Tibial artery (tissue), 4 donors: ENCODE measurements around the gene TNC.

Experiments
- DNase-seq, 2 donors: peaks; one replicate each; pipeline ENCODE4 v3.0.0-alpha.2; 2019
- H3K27ac ChIP-seq, 2 donors: fragments of 200-600 bp; sonication (generic) in 1 of 2; 1 replicate in 1 of 2; 2 replicates in 1 of 2; pipeline ENCODE4 v1.5.1; 2018 to 2019; ENCODE audit warnings: mild to moderate bottlenecking in 1 of 2
- H3K27me3 ChIP-seq, 2 donors: fragments of 200-600 bp; sonication (generic) in 1 of 2; one replicate each; pipeline versions ENCODE4 v1.5.1 to v1.6.0; 2016 to 2019
- H3K36me3 ChIP-seq, 3 donors: fragments of 200-600 bp; sonication (generic) in 2 of 3; one replicate each; pipeline ENCODE4 v1.5.1; 2016 to 2019; ENCODE audit warnings: mild to moderate bottlenecking in 2 of 3
- H3K4me1 ChIP-seq, 4 donors: fragments of 200-600 bp; sonication (generic) in 2 of 4; 1 replicate in 3 of 4; 2 replicates in 1 of 4; pipeline ENCODE4 v1.5.1; 2016 to 2019
- H3K4me3 ChIP-seq, 2 donors: fragments of 200-600 bp; sonication (generic) in 1 of 2; 1 replicate in 1 of 2; 2 replicates in 1 of 2; pipeline ENCODE4 v1.5.1; 2018 to 2019; ENCODE audit warnings: mild to moderate bottlenecking in 2 of 2
- H3K9me3 ChIP-seq, 3 donors: fragments of 200-600 bp; sonication (generic) in 1 of 3; one replicate each; pipeline ENCODE4 v1.5.1; 2016 to 2019
- intact Hi-C: fragments of 100-400 bp; cut with DNase I; formaldehyde crosslinking; loops from one replicate; pipeline ENCODE4 v1.15.0; 2023; ENCODE audit warnings: low total_unique reads
- TF ChIP-seq, protein P1 (sequence below), 2 experiments: fragments of 200-600 bp in 1 of 2; fragments of 450-650 bp in 1 of 2; IDR thresholded peaks; one replicate each; pipeline ENCODE4 v1.5.1; 2017 to 2019; ENCODE audit warnings: antibody characterized with exemption in 2 of 2, mild to moderate bottlenecking in 1 of 2, moderate library complexity in 1 of 2

TNC gene

DNA sequence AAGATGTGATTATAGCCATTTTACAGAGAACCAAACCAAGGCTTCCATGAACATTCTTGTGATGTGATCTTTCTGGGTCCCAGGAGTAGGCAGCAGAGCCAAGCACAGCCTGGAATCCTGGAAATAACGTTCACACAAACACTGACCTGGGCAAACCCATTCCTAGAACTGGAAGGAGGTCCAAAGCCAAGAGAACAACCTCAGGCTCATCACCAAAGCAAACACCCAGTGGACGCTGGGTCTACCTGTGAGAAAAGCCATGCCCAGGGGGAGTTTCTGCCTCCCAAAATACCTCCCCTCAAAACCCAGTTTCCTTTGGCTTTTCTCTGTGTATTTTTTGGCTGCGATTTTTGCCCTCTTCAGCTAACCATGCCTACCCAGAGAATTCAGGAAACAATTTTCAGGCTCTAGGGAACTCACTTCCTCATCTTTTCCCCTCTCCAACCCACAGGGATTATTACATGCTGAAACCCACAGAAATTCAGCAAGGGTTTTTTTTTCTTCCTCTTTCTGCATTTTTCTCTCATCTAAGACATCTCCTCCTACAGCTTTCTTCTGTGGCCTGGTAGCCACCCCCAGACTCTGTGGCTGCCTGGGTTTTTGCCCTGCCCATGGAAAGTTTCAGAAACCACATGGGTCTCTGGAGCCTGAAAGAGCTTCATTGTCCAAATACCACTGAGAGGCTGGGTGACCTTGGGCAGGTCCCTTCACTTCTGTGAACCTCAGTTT is 75.0 kb downstream of the TNC start:
- TF ChIP-seq, protein P1, sequence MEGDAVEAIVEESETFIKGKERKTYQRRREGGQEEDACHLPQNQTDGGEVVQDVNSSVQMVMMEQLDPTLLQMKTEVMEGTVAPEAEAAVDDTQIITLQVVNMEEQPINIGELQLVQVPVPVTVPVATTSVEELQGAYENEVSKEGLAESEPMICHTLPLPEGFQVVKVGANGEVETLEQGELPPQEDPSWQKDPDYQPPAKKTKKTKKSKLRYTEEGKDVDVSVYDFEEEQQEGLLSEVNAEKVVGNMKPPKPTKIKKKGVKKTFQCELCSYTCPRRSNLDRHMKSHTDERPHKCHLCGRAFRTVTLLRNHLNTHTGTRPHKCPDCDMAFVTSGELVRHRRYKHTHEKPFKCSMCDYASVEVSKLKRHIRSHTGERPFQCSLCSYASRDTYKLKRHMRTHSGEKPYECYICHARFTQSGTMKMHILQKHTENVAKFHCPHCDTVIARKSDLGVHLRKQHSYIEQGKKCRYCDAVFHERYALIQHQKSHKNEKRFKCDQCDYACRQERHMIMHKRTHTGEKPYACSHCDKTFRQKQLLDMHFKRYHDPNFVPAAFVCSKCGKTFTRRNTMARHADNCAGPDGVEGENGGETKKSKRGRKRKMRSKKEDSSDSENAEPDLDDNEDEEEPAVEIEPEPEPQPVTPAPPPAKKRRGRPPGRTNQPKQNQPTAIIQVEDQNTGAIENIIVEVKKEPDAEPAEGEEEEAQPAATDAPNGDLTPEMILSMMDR (IDR thresholded peaks at IDR 0.05) = no peak
- DNase-seq = peak in 1 of 2 donors; percentile 75
- intact Hi-C loops = loop anchor here (10.0 kb wide), 1 partner anchor 102 kb away; no protein-coding TSS in a partner anchor
- H3K27ac ChIP-seq = peak overlapping the region; percentile 65 to 80
- no peaks in the 10 kb centered on the region for H3K27me3 ChIP-seq
- H3K4me1 ChIP-seq = peaks cover 0 to 54% (median 26%) of the 10 kb centered on the region in 4 donors
- no peak overlapping the region for H3K4me3 ChIP-seq
- H3K36me3 ChIP-seq = peaks cover 8 to 12% (median 10%) of the 10 kb centered on the region in 3 donors
- H3K9me3 ChIP-seq = no peaks in the 10 kb centered on the region

GRCh38 chr9:115039516-115040120 is 78.3 kb downstream of the TNC start:
- TF ChIP-seq, protein P1 (IDR thresholded peaks at IDR 0.05) = no peak
- intact Hi-C loops = loop anchor here (10.0 kb wide), 2 partner anchors 105 to 475 kb away; no protein-coding TSS in a partner anchor
- peak overlapping the region; percentile 55 to 80 for H3K27ac ChIP-seq

GRCh38 chr9:115038178-115038577 is 79.8 kb downstream of the TNC start:
- H3K9me3 ChIP-seq = no peaks in the 10 kb centered on the region
- peak overlapping the region; percentile 55 to 80 for H3K27ac ChIP-seq
- no peak for DNase-seq
- H3K36me3 ChIP-seq = peaks cover 0 to 12% (median 12%) of the 10 kb centered on the region in 3 donors
- TF ChIP-seq, protein P1 (IDR thresholded peaks at IDR 0.05) = no peak
- H3K4me3 ChIP-seq = no peak overlapping the region
- intact Hi-C loops = loop anchor here (10.0 kb wide), 1 partner anchor 477 kb away; no protein-coding TSS in a partner anchor
- peaks cover 4 to 77% (median 41%) of the 10 kb centered on the region in 4 donors for H3K4me1 ChIP-seq
- no peaks in the 10 kb centered on the region for H3K27me3 ChIP-seq

More at GRCh38 chr9:115039516-115040120, 78.3 kb downstream of the TNC start:
- Histone ChIP-seq H3K4me1 (peaks cover 4 to 84% (median 52%) of the 10 kb centered on the region in 4 donors), H3K27me3 (no peaks in the 10 kb centered on the region), H3K9me3 (no peaks in the 10 kb centered on the region), H3K36me3 (peaks cover 0 to 12% (median 10%) of the 10 kb centered on the region in 3 donors), H3K4me3 (no peak overlapping the region)
- DNase-seq = no peak

DNA sequence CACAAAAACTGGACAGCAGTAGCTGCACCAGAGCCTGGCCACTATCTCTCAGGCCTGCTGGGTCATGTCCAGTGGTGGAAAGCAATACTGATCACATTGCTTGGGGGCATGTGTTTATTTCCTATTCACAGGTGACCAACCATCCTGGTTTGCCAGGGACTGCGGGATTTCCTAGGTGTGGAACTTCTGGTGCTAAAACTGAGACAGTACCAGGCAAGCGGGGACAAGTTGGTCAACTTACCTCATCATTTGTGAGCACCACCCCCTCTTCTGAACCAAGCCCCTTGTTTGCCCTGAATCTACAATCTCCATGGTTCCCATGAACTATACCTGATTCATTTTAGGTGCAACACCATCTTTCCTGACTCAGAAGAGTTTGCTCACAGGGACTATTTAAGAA is 81.3 kb downstream of the TNC start:
- intact Hi-C loops = loop anchor here (10.0 kb wide), 1 partner anchor 478 kb away; no protein-coding TSS in a partner anchor
- peaks cover 4 to 64% (median 35%) of the 10 kb centered on the region in 4 donors for H3K4me1 ChIP-seq
- H3K4me3 ChIP-seq = no peak overlapping the region
- H3K9me3 ChIP-seq = no peaks in the 10 kb centered on the region
- H3K36me3 ChIP-seq = peaks cover 2 to 21% (median 20%) of the 10 kb centered on the region in 3 donors
- TF ChIP-seq, protein P1 (IDR thresholded peaks at IDR 0.05) = no peak
- DNase-seq = no peak
- no peaks in the 10 kb centered on the region for H3K27me3 ChIP-seq
- peak overlapping the region; percentile 74 to 80 for H3K27ac ChIP-seq

- no peak overlapping the region for H3K4me3 ChIP-seq
- intact Hi-C loops = loop anchor here (10.0 kb wide), 1 partner anchor 479 kb away; no protein-coding TSS in a partner anchor
- no peaks in the 10 kb centered on the region for H3K27me3 ChIP-seq
- TF ChIP-seq, protein P1 (IDR thresholded peaks at IDR 0.05) = no peak
- no peak for DNase-seq
- H3K4me1 ChIP-seq = peaks cover 4 to 61% (median 31%) of the 10 kb centered on the region in 4 donors
- no peaks in the 10 kb centered on the region for H3K9me3 ChIP-seq
- peak overlapping the region; percentile 74 to 80 for H3K27ac ChIP-seq
- peaks cover 6 to 28% (median 27%) of the 10 kb centered on the region in 3 donors for H3K36me3 ChIP-seq
Observed at GRCh38 chr9:115035841-115036612, 81.9 kb downstream of the TNC start.
